NCI-H69 (cell line): Measurements from ENCODE around the gene RERE.
A peak's percentile ranks its signal among the peaks of the same experiment; 100 is the strongest.

ENCODE experiments used
- DNase-seq: peaks from one replicate; lab custom pipeline; 2025; lab: John Stamatoyannopoulos, UW

RERE gene

GRCh38 chr1:8329439-8329838, 488.0 kb downstream of the RERE start:
- DNase-seq, result peak; percentile 5

- no peak for DNase-seq
These were observed 489.2 kb downstream of the RERE start for GRCh38 chr1:8328271-8328670.

GRCh38 chr1:8326265-8326664, 491.2 kb downstream of the RERE start:
- no peak for DNase-seq

GRCh38 chr1:8325771-8326170, 491.7 kb downstream of the RERE start:
- no peak for DNase-seq

- no peak for DNase-seq
These were observed 493.1 kb downstream of the RERE start for GRCh38 chr1:8324176-8324810.

GRCh38 chr1:8323706-8324105, 493.7 kb downstream of the RERE start:
- no peak for DNase-seq

GRCh38 chr1:8321612-8322011, 495.8 kb downstream of the RERE start:
- no peak for DNase-seq

GRCh38 chr1:8318436-8318835, 499.0 kb downstream of the RERE start:
- DNase-seq, result no peak

GRCh38 chr1:8317647-8318381, 499.6 kb downstream of the RERE start, which contains the start of gene SLC45A1:
Gene SLC45A1, plus strand, starts transcription at chr1:8318114. Its CDS starts 6,216 bp downstream, at chr1:8324330.
- DNase-seq, result peak; percentile 71

- peak; percentile 4 for DNase-seq
These were observed 501.6 kb downstream of the RERE start for GRCh38 chr1:8315573-8316475.

GRCh38 chr1:8314346-8315280, 502.8 kb downstream of the RERE start:
- peak; percentile 67 for DNase-seq

GRCh38 chr1:8313231-8313630, 504.2 kb downstream of the RERE start:
- no peak for DNase-seq

GRCh38 chr1:8312235-8313218, 504.9 kb downstream of the RERE start:
- DNase-seq, result peak; percentile 47

GRCh38 chr1:8311068-8311718, 506.2 kb downstream of the RERE start:
- DNase-seq, result no peak

GRCh38 chr1:8307628-8308027, 509.8 kb downstream of the RERE start:
- no peak for DNase-seq

- DNase-seq, result no peak
These were observed 513.6 kb downstream of the RERE start for GRCh38 chr1:8303876-8304275.

- DNase-seq, result no peak
These were observed 514.3 kb downstream of the RERE start for GRCh38 chr1:8303141-8303540.
